Stimulated activated naive B cell treated with anti-CD40 and anti-IgM and Interleukin-4, amounts not matched to agents 10 μg/mL and 1 μg/mL and 100 μg/mL, for 72 hours (primary cell): ENCODE results near the gene SLC27A2.
A peak's percentile ranks its signal among the peaks of the same experiment; 100 is the strongest.

Experiments
- ATAC-seq, 2 donors: fragments of 150-1000 bp; cut with Tn5 transposase; replicated peaks; 2 replicates each; pipeline ENCODE4 v1.10.0; 2021; ENCODE audit warnings: moderate library complexity in 1 of 2
- DNase-seq: peaks from one replicate; pipeline ENCODE4 v3.0.0; 2021
- H3K27ac Mint-ChIP-seq: one replicate; pipeline ENCODE4 v1.8.0; 2022; ENCODE audit warnings: mild to moderate bottlenecking, mixed read lengths
- H3K27me3 Mint-ChIP-seq, 2 donors: one replicate each; pipeline ENCODE4 v1.8.0; 2022; ENCODE audit warnings: mixed read lengths in 2 of 2
- H3K36me3 Mint-ChIP-seq, 2 donors: one replicate each; pipeline ENCODE4 v1.8.0; 2022; ENCODE audit warnings: mixed read lengths in 2 of 2, mild to moderate bottlenecking in 1 of 2
- H3K4me1 Mint-ChIP-seq, 2 donors: one replicate each; pipeline ENCODE4 v1.8.0; 2022; ENCODE audit warnings: mixed read lengths in 2 of 2, mild to moderate bottlenecking in 1 of 2
- H3K4me3 Mint-ChIP-seq, 2 donors: one replicate each; pipeline ENCODE4 v1.8.0; 2022; ENCODE audit warnings: mild to moderate bottlenecking in 2 of 2, mixed read lengths in 2 of 2, moderate library complexity in 1 of 2
- H3K9me3 Mint-ChIP-seq, 2 donors: one replicate each; pipeline ENCODE4 v1.8.0; 2022; ENCODE audit warnings: mixed read lengths in 2 of 2, mild to moderate bottlenecking in 1 of 2

The SLC27A2 gene

DNA sequence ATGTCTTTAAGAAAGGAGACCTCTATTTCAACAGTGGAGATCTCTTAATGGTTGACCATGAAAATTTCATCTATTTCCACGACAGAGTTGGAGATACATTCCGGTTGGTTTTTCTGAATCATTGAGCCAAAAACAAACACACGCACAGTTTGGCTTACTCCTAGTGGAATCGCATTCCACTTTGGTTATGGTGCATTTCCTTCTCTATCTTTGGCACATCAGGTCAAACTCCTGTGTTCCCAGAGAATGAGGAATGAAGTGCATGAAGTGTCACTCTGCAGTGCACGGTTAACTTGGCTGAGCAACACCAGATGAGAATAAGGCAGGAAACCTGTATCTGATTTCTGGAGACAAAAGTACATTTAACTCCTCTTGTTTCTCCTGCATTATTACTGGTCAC is 45.1 kb downstream of the SLC27A2 start:
- Mint-ChIP-seq H3K36me3 (peaks cover 0 to 5% of the 10 kb centered on the region in 2 donors), H3K4me1 (peaks cover 0 to 3% of the 10 kb centered on the region in 2 donors), H3K9me3 (no peaks in the 10 kb centered on the region), H3K27ac (no peak overlapping the region), H3K27me3 (no peaks in the 10 kb centered on the region), H3K4me3 (no peak overlapping the region)
- DNase-seq (no peak), ATAC-seq (no peak)

DNA sequence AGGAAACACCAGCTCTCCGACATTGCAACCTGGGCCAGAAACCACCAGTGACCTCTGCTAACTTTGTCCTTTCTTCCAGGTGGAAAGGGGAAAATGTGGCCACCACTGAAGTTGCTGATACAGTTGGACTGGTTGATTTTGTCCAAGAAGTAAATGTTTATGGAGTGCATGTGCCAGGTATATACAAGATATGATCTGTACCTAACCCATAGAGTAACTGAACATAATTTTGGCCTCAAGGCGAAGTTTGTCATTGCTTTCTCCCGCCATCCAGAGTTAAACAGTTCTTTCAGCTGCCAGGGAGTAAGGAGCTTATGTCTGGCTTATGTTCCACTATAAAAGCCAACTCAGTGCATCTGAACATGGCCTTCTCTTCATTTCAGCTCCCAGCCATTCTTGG is 46.9 kb downstream of the SLC27A2 start:
- Mint-ChIP-seq H3K4me3 (no peak overlapping the region), H3K27me3 (no peaks in the 10 kb centered on the region), H3K4me1 (no peaks in the 10 kb centered on the region), H3K9me3 (no peaks in the 10 kb centered on the region), H3K36me3 (peaks cover 0 to 5% of the 10 kb centered on the region in 2 donors), H3K27ac (no peak overlapping the region)
- DNase-seq (no peak), ATAC-seq (no peak)

DNA sequence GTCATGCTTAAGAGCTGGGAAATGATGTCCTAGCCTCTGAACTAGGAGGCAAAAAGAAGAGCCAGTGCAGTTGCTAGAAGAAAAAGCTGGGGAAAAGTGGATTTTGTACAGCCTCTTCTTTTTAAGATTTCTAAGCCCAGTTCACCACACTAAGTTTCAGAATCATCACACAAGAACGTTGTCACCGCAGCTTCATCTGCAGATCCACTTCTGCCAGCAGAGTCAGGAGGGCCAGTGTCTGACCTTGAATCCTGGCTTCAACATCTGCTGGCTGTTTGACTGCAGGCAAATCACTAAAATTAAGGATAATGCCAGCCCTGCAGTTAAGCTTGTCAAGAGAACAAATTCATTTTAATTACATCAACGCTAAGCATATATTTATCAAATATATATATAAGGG is 47.3 kb downstream of the SLC27A2 start:
- no peaks in the 10 kb centered on the region for H3K9me3 Mint-ChIP-seq
- ATAC-seq, result no peak

DNA sequence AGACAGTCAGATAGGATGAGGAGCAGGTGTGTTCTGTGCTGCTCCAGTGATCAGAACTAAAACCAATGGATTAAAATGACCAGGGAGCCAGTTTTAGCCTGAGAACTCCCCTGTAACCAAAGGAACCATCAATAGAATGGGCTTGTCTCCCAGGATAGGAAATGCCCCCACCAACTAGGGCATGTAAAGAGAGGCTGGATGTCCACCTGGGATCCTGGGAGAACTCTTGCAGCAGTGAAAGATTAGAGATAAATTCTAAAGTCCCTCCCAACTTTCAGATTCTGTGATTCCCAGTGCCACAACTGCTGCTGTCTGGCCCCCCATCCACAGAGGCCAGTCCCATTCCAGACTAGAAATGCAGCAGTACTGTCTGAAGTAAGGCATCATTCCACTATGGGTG is 49.8 kb downstream of the SLC27A2 start:
- Mint-ChIP-seq H3K9me3 (no peaks in the 10 kb centered on the region), H3K27ac (no peak overlapping the region), H3K36me3 (peaks cover 0 to 5% of the 10 kb centered on the region in 2 donors), H3K4me1 (no peaks in the 10 kb centered on the region), H3K4me3 (no peak overlapping the region), H3K27me3 (no peaks in the 10 kb centered on the region)
- no peak for DNase-seq
- no peak for ATAC-seq

More for the DNA sequence above, 47.3 kb downstream of the SLC27A2 start:
- Mint-ChIP-seq H3K4me3 (no peak overlapping the region), H3K27me3 (no peaks in the 10 kb centered on the region), H3K4me1 (no peaks in the 10 kb centered on the region), H3K27ac (no peak overlapping the region), H3K36me3 (peaks cover 0 to 5% of the 10 kb centered on the region in 2 donors)
- DNase-seq, result no peak

DNA sequence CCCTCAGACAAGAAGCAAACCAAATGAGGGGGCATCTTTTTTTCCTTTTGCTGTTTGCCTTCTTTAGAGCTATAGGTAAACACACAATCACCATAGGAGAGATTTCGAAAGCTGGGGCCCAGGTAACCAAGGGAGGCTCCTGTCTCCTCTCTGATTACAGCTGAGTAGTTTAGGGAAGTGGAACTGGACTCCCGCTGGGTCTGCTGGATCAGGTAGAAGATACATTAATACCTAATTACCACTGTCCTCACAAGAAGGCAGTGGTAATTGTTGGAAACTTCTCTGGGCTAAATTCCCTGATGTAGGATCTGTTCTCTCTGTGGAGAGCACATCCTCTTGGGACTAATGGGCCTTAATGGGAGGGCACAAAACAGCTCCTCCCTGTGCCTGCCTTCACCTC is 50.8 kb downstream of the SLC27A2 start:
- H3K27ac Mint-ChIP-seq, result no peak overlapping the region
- no peak overlapping the region for H3K4me3 Mint-ChIP-seq
- H3K4me1 Mint-ChIP-seq, result no peaks in the 10 kb centered on the region
- H3K9me3 Mint-ChIP-seq, result no peaks in the 10 kb centered on the region
- no peak for ATAC-seq
- peaks cover 0 to 5% of the 10 kb centered on the region in 2 donors for H3K36me3 Mint-ChIP-seq
- H3K27me3 Mint-ChIP-seq, result no peaks in the 10 kb centered on the region
- no peak for DNase-seq

DNA sequence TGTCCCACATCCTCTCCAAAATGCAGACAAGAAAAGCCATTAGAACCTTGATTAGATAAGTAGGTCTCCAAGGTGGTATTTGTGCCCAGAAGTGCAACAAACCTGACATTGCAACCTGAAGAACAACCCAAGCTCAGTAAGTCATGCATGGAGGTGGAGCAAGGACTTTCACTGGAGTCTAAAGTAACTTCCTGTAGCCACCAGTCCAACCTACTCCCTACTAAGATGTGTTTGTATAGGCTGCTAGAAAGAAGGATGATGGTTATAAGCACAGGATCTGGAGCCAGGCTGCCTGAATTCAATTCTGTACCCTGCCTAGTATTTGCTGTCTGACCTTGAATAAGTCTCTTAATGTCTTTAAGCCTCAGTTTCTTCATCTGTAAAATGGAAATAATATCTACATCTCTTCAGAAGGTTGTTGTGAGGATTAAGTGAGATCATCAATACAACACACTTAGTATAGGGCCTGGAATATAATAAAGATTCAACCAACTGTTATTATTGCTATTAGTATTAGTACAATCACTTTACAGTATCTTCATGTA is 51.3 kb downstream of the SLC27A2 start:
- H3K4me3 Mint-ChIP-seq, result no peak overlapping the region
- ATAC-seq (no peak), DNase-seq (no peak)
- H3K9me3 Mint-ChIP-seq, result no peaks in the 10 kb centered on the region
- no peak overlapping the region for H3K27ac Mint-ChIP-seq
- peaks cover 0 to 5% of the 10 kb centered on the region in 2 donors for H3K36me3 Mint-ChIP-seq
- no peaks in the 10 kb centered on the region for H3K27me3 Mint-ChIP-seq
- H3K4me1 Mint-ChIP-seq, result no peaks in the 10 kb centered on the region

DNA sequence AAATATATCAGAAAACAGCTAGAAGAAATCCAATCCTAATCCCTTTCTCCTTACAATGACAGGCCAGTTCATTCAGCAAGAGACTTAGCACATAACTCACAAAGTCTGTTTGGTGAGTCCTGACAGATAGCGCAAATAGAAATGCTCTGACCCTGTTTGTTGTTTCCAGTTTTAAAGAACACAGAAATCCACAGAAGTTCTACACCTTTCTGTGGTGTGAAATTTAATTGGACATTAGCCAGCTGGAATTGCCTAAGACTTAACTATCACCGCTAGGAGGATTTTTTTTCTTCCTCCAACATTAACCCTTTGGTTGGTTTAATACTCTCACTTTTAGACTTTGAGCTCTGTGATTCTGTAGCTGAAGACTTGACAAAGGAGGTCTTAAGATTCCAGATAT is 52.8 kb downstream of the SLC27A2 start:
- no peak overlapping the region for H3K4me3 Mint-ChIP-seq
- no peak for DNase-seq
- H3K27ac Mint-ChIP-seq, result no peak overlapping the region
- H3K4me1 Mint-ChIP-seq, result no peaks in the 10 kb centered on the region
- H3K36me3 Mint-ChIP-seq, result no peaks in the 10 kb centered on the region
- no peaks in the 10 kb centered on the region for H3K9me3 Mint-ChIP-seq
- no peak for ATAC-seq
- no peaks in the 10 kb centered on the region for H3K27me3 Mint-ChIP-seq

DNA sequence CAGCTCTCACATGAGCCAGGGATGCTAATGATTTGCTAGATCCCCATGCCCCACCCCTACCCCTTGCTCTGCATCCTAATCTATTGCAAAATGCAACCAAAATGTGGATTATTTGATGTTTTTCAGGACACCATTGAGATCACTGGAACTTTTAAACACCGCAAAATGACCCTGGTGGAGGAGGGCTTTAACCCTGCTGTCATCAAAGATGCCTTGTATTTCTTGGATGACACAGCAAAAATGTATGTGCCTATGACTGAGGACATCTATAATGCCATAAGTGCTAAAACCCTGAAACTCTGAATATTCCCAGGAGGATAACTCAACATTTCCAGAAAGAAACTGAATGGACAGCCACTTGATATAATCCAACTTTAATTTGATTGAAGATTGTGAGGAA is 53.8 kb downstream of the SLC27A2 start:
- no peaks in the 10 kb centered on the region for H3K27me3 Mint-ChIP-seq
- H3K36me3 Mint-ChIP-seq, result no peaks in the 10 kb centered on the region
- ATAC-seq (no peak), DNase-seq (no peak)
- H3K4me3 Mint-ChIP-seq, result no peak overlapping the region
- H3K4me1 Mint-ChIP-seq, result no peaks in the 10 kb centered on the region
- no peak overlapping the region for H3K27ac Mint-ChIP-seq
- no peaks in the 10 kb centered on the region for H3K9me3 Mint-ChIP-seq

DNA sequence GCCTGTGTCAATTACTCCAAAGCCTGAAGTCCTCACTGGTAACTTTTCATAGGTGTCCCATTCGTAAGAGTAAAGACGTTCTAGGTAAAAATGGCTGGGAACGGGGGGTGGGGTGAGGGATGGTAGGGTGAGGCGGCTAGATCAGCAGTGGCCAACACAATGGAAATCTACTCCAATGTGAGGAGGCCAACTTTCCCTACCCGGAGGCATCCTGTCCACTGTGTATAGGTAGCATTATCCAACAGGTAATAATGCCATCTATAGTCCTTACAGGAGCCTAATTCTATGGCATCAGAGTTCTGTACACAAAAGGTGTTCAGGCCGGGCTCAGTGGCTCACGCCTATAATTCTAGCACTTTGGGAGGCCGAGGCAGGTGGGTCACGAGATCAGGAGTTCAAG is 54.4 kb downstream of the SLC27A2 start:
- H3K4me3 Mint-ChIP-seq, result no peak overlapping the region
- H3K9me3 Mint-ChIP-seq, result no peaks in the 10 kb centered on the region
- no peaks in the 10 kb centered on the region for H3K27me3 Mint-ChIP-seq
- ATAC-seq, result no peak
- H3K27ac Mint-ChIP-seq, result no peak overlapping the region
- no peaks in the 10 kb centered on the region for H3K4me1 Mint-ChIP-seq
- DNase-seq, result no peak
- no peaks in the 10 kb centered on the region for H3K36me3 Mint-ChIP-seq

DNA sequence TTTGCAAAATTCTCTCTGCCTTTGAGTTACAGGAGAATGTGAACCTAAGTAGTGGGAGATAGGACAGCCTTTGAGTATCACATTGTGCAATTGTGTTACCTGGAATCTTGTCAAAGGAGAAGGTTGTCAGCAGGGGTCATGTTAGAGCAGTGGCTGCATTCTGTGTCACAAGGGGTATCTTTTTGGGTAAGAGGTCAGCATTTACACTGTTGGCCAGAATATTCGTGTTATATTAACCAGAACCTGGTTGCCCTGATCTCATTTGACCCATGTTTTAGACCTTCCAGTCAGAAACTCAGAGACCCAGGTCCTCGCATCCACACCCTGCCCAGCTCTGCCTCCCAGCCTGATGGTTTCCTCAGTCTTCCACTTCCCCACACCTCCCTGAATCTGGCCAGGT is 56.3 kb downstream of the SLC27A2 start:
- no peak for ATAC-seq
- H3K27ac Mint-ChIP-seq, result no peak overlapping the region
- no peaks in the 10 kb centered on the region for H3K27me3 Mint-ChIP-seq
- H3K4me1 Mint-ChIP-seq, result no peaks in the 10 kb centered on the region
- no peak for DNase-seq
- no peak overlapping the region for H3K4me3 Mint-ChIP-seq
- H3K9me3 Mint-ChIP-seq, result no peaks in the 10 kb centered on the region
- no peaks in the 10 kb centered on the region for H3K36me3 Mint-ChIP-seq

DNA sequence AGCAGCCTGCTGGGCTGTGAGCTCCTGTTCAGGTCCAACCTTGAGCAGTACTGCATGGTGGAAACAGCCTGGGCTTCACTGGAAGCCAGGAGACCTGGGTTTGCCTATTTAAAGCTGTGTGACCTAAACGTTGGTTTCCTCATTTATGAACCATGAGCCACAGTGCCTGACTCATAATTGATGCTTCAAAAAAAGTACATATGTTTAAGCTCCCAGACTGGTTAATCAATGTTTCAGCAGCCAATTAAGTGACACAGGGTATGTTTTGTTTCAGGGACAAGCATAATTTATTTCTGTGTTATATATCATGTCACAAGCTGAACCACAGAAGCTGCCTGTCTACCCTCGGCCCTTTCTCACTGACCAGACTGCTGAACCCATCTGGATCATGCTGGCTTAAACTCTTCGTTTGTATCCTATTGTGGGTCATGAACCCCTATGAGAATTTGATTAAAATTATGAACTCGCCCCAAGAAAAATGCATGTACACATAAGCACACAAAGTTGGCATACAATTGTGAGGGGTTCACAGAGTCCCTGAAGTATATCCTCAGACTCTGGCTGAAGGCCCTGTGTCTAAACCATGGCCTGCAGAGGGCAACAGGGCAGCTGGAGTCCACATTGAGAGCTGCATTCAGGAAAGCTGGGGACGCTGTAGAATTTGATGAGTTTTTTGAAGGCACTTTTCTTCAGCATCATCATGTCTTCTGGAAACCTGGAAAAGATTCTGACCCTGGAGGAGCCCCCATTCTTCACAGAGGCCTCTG is 59.9 kb downstream of the SLC27A2 start:
- no peaks in the 10 kb centered on the region for H3K36me3 Mint-ChIP-seq
- DNase-seq, result no peak
- peaks cover 3 to 4% of the 10 kb centered on the region in 2 donors for H3K4me1 Mint-ChIP-seq
- peaks cover 0 to 1% of the 10 kb centered on the region in 2 donors for H3K9me3 Mint-ChIP-seq
- peak overlapping the region; percentile 51 for H3K27ac Mint-ChIP-seq
- no peak overlapping the region for H3K4me3 Mint-ChIP-seq
- H3K27me3 Mint-ChIP-seq, result no peaks in the 10 kb centered on the region
- ATAC-seq, result peak; percentile 86 to 90

DNA sequence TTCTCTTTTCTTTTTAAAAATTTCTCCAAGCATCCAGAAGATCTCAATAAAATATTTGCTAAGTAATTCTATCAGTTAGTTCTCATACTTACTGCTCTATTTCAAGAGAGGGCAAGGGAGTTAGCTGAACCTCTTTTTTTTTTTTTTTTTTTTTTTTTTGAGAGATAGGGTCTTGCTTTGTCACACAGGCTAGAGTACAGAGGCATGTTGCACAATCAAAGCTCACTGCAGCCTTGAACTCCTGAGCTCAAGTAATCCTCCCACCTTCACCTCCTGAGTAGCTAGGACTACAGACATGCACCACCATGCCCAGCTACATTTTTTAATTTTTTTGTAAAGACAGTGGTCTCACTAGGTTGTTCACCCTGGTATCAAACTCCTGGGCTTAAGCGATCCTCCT is 62.2 kb downstream of the SLC27A2 start:
- H3K27ac Mint-ChIP-seq, result no peak overlapping the region
- H3K9me3 Mint-ChIP-seq, result peaks cover 0 to 1% of the 10 kb centered on the region in 2 donors
- no peak overlapping the region for H3K4me3 Mint-ChIP-seq
- DNase-seq, result no peak
- H3K27me3 Mint-ChIP-seq, result no peaks in the 10 kb centered on the region
- ATAC-seq, result no peak
- no peaks in the 10 kb centered on the region for H3K36me3 Mint-ChIP-seq
- peaks cover 19 to 23% of the 10 kb centered on the region in 2 donors for H3K4me1 Mint-ChIP-seq

DNA sequence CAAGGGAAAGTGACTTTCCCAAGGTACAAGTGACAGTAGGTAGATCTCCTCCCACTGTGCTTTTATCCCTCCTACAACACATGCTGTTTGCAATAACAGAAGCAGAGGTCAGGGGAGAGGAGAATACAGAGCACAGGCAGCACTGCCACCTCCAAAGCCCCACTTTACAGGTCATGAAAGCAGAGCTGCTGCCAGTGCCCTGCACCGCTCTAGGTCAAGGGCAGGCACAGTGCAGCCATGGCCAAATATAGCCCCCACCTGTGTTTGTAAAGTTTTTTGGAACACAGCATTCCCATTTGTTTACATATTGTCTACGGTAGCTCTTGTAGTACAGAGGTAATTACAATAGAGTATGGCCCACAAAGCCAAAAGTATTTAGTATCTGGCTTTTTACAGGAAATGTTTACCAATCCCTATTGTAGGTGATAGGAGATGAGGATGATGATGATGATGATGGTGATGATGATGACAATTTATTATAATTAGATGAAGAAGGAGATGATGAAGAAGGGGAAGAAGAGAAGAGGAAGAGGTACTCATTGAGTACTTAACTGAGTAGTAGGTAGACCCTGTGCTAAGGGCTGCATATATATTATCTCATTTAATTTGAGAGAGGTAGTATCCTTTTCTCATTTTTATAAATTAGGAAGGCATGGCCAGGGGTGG is 63.1 kb downstream of the SLC27A2 start:
- Mint-ChIP-seq H3K4me3 (no peak overlapping the region), H3K4me1 (peaks cover 21 to 26% of the 10 kb centered on the region in 2 donors), H3K27me3 (no peaks in the 10 kb centered on the region), H3K36me3 (no peaks in the 10 kb centered on the region), H3K27ac (no peak overlapping the region), H3K9me3 (peaks cover 0 to 1% of the 10 kb centered on the region in 2 donors)
- DNase-seq (no peak), ATAC-seq (no peak)

DNA sequence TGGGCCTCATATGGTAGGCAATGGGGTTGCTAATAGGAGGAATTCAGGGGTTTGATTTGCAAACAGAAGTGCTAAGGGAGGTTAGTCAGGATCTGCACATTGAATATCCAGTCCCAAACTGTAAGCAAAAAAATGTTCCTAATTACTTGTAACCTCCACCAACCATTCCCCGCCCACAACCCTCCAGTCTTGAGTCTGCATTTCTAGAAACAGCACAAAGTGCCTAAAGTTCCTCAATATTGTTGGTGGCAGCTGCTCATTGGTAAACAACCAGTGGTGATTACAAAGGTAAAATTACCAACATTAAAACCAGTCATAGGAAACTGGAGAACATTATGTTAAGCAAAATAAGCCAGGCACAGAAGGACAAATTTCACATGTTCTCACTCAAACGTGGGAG is 64.6 kb downstream of the SLC27A2 start:
- no peaks in the 10 kb centered on the region for H3K27me3 Mint-ChIP-seq
- H3K27ac Mint-ChIP-seq, result no peak overlapping the region
- DNase-seq, result no peak
- H3K36me3 Mint-ChIP-seq, result no peaks in the 10 kb centered on the region
- no peak overlapping the region for H3K4me3 Mint-ChIP-seq
- no peak for ATAC-seq
- H3K9me3 Mint-ChIP-seq, result peaks cover 0 to 1% of the 10 kb centered on the region in 2 donors
- H3K4me1 Mint-ChIP-seq, result peaks cover 21 to 26% of the 10 kb centered on the region in 2 donors
